ENCODE data around the gene SCUBE3. TPM values are rescaled to one million over a fixed set of nuclear protein-coding genes. Genes with fewer than 3 reads are reported as not detected.

SCUBE3 gene
- total RNA-seq (under 1 TPM; 0.07 TPM), polyA plus RNA-seq (0.18 TPM)

DNA sequence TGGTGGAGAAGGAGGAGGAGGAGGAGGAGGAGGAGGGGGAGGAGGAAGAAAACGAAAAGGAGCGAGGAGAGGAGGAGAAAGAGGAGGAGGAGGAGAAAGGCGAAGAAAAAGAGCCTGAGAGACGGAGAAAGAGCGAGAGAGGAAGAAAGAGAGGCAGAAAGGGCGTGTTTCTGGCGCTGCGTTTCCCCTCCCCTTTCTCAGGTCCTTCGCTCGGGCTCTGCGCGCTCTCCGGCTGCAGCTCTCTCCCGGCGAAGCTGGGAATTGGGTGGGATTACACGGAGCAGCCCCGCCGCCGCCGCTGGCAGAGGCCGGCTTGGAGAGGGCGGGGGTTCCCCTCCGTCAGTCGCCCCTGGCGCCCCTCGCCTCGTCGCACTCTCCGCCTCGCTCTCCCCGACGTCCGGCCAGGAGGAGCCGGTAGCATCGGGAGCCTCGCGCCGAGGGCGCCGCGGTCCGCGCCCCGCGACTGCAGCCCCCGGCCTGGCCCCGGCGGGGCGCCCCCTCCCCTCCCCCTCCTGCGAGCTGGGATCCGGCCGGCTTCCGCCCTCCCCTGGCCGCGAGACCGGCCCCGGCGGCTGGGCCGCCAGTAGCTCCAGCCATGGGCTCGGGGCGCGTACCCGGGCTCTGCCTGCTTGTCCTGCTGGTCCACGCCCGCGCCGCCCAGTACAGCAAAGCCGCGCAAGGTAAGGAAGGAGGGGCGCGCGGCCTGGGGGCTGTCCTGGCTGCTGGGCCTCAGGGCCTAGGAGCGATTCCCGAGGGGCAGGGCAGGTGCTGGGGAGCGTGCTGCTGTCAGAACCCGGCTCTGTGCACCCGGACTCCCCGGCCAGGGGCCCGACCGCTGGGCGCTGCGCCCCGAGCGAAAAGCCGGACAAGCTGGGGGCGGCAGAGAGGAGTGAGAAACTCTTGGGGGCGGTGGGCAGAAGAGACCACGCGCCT is at the start of gene SCUBE3:
Gene SCUBE3 (plus strand): TSS at position 133 of the 933 bp plus-strand sequence. CDS start 463 bp downstream, at position 596.
- Mint-ChIP-seq H3K27me3 (peaks cover 48 to 75% of the 10 kb centered on the region in 2 donors), H3K36me3 (peaks cover 0 to 4% (median 0%) of the 10 kb centered on the region in 3 donors), H3K4me1 (peaks cover 5 to 7% (median 6%) of the 10 kb centered on the region in 3 donors), H3K9me3 (no peaks in the 10 kb centered on the region), H3K27ac (no peak within 1 kb of the TSS), H3K4me3 (peak within 1 kb of the TSS; percentile 49 to 84 (median 66))
- no peaks in the 10 kb centered on the region for H3K9me3 ChIP-seq (ENCODE audit: low read length)
- H3K4me1 ChIP-seq (ENCODE audit: insufficient read depth, low read length), result peaks cover 7% of the 10 kb centered on the region
- H3K36me3 ChIP-seq (ENCODE audit: insufficient read depth, low read length), result no peaks in the 10 kb centered on the region
- H3K4me3 ChIP-seq (ENCODE audit: low read length), result peak within 1 kb of the TSS; percentile 32
- DNase-seq, result peak in 1 of 5 donors; percentile 10
- ChIA-PET POLR2A (no interaction called here), CTCF (interaction anchor here (1.5 kb wide), 1 partner anchor 9 kb away, joined by 3 read pairs; no protein-coding TSS in a partner anchor)
- peaks cover 44% of the 10 kb centered on the region for H3K27me3 ChIP-seq (ENCODE audit: insufficient read depth, low read length, poor library complexity, severe bottlenecking)
- no peak within 1 kb of the TSS for H3K27ac ChIP-seq (ENCODE audit: low read depth, low read length)

- no peak for DNase-seq
- Mint-ChIP-seq H3K4me1 (no peaks in the 10 kb centered on the region), H3K27me3 (peaks cover 13 to 47% of the 10 kb centered on the region in 2 donors), H3K9me3 (no peaks in the 10 kb centered on the region), H3K4me3 (no peak overlapping the region), H3K27ac (no peak overlapping the region), H3K36me3 (peaks cover 0 to 4% (median 0%) of the 10 kb centered on the region in 3 donors)
- H3K4me3 ChIP-seq (ENCODE audit: low read length), result no peak overlapping the region
- no peak overlapping the region for H3K27ac ChIP-seq (ENCODE audit: low read depth, low read length)
- H3K36me3 ChIP-seq (ENCODE audit: insufficient read depth, low read length), result no peaks in the 10 kb centered on the region
- CTCF ChIA-PET, result no interaction called here
- POLR2A ChIA-PET, result no interaction called here
- no peaks in the 10 kb centered on the region for H3K9me3 ChIP-seq (ENCODE audit: low read length)
- H3K4me1 ChIP-seq (ENCODE audit: insufficient read depth, low read length), result no peaks in the 10 kb centered on the region
- H3K27me3 ChIP-seq (ENCODE audit: insufficient read depth, low read length, poor library complexity, severe bottlenecking), result no peaks in the 10 kb centered on the region
Observed at GRCh38 chr6:35164277-35164676, 49.5 kb upstream of the SCUBE3 start.

- no peak overlapping the region for H3K27ac Mint-ChIP-seq
- peaks cover 9 to 42% of the 10 kb centered on the region in 2 donors for H3K27me3 Mint-ChIP-seq
- no peak overlapping the region for H3K4me3 Mint-ChIP-seq
Observed at GRCh38 chr6:35164868-35165267, 48.9 kb upstream of the SCUBE3 start.

DNA sequence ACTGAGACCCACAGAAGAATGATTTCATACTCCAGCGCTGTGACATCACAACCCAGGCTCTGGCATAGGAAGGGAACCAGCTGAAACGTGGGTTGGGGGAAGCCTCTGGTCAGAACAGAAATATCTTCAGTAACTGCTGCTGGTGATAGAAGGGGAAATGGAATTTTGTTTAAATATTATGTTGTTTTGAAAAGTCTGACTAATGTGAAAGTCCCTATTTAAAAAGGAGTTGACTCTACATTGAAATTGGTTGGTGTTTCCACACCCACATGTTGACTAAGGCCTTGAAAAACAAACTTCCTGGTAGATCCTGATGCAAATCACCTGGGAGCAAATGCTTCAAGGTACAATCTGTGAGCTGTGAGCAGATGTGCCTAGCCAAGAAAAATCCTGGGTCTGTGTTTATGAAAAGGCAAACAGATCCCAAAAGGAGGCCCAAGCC is 48.1 kb upstream of the SCUBE3 start:
- DNase-seq, result no peak
- H3K27ac Mint-ChIP-seq, result no peak overlapping the region
- no peaks in the 10 kb centered on the region for H3K4me1 Mint-ChIP-seq
- POLR2A ChIA-PET, result no interaction called here
- CTCF ChIA-PET, result no interaction called here
- Histone ChIP-seq H3K27ac (ENCODE audit: low read depth, low read length) (no peak overlapping the region), H3K4me3 (ENCODE audit: low read length) (no peak overlapping the region), H3K4me1 (ENCODE audit: insufficient read depth, low read length) (no peaks in the 10 kb centered on the region), H3K36me3 (ENCODE audit: insufficient read depth, low read length) (no peaks in the 10 kb centered on the region), H3K9me3 (ENCODE audit: low read length) (no peaks in the 10 kb centered on the region), H3K27me3 (ENCODE audit: insufficient read depth, low read length, poor library complexity, severe bottlenecking) (no peaks in the 10 kb centered on the region)
- H3K27me3 Mint-ChIP-seq, result peaks cover 9 to 38% of the 10 kb centered on the region in 2 donors
- H3K4me3 Mint-ChIP-seq, result no peak overlapping the region
- H3K9me3 Mint-ChIP-seq, result peaks cover 0 to 2% (median 0%) of the 10 kb centered on the region in 5 donors
- H3K36me3 Mint-ChIP-seq, result peaks cover 0 to 4% (median 0%) of the 10 kb centered on the region in 3 donors

More at GRCh38 chr6:35164868-35165267, 48.9 kb upstream of the SCUBE3 start:
- Mint-ChIP-seq H3K9me3 (peaks cover 0 to 2% (median 0%) of the 10 kb centered on the region in 5 donors), H3K4me1 (no peaks in the 10 kb centered on the region), H3K36me3 (peaks cover 0 to 4% (median 0%) of the 10 kb centered on the region in 3 donors)
- Histone ChIP-seq H3K27me3 (ENCODE audit: insufficient read depth, low read length, poor library complexity, severe bottlenecking) (no peaks in the 10 kb centered on the region), H3K27ac (ENCODE audit: low read depth, low read length) (no peak overlapping the region), H3K4me1 (ENCODE audit: insufficient read depth, low read length) (no peaks in the 10 kb centered on the region), H3K36me3 (ENCODE audit: insufficient read depth, low read length) (no peaks in the 10 kb centered on the region), H3K9me3 (ENCODE audit: low read length) (no peaks in the 10 kb centered on the region), H3K4me3 (ENCODE audit: low read length) (no peak overlapping the region)
- ChIA-PET POLR2A (no interaction called here), CTCF (no interaction called here)
- DNase-seq, result no peak

DNA sequence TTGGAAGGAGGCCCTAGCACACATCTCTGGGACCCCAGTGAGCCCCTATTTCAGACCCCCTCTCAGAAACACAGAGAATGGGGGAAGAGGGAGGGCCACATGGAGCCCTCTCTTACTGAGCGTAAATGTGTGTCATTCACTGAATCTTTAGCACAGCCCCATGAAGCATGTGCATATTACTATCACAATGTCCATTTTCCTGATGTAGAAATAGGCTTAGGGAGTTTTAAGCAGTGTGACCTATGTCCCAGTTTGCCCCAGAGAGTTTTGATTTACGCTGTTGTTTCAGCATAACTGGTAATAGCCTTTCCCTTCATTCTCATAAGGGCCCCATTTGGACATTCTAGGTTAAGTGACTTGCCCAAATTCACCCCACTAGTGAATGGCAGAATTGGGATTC is 47.6 kb upstream of the SCUBE3 start:
- Mint-ChIP-seq H3K36me3 (peaks cover 0 to 4% (median 0%) of the 10 kb centered on the region in 3 donors), H3K4me3 (no peak overlapping the region), H3K9me3 (peaks cover 0 to 2% (median 0%) of the 10 kb centered on the region in 5 donors), H3K27me3 (peaks cover 9 to 35% of the 10 kb centered on the region in 2 donors), H3K4me1 (no peaks in the 10 kb centered on the region), H3K27ac (no peak overlapping the region)
- Histone ChIP-seq H3K9me3 (ENCODE audit: low read length) (no peaks in the 10 kb centered on the region), H3K27ac (ENCODE audit: low read depth, low read length) (no peak overlapping the region), H3K27me3 (ENCODE audit: insufficient read depth, low read length, poor library complexity, severe bottlenecking) (no peaks in the 10 kb centered on the region), H3K4me1 (ENCODE audit: insufficient read depth, low read length) (no peaks in the 10 kb centered on the region), H3K36me3 (ENCODE audit: insufficient read depth, low read length) (no peaks in the 10 kb centered on the region), H3K4me3 (ENCODE audit: low read length) (no peak overlapping the region)
- DNase-seq, result no peak
- CTCF ChIA-PET, result no interaction called here
- POLR2A ChIA-PET, result no interaction called here

DNA sequence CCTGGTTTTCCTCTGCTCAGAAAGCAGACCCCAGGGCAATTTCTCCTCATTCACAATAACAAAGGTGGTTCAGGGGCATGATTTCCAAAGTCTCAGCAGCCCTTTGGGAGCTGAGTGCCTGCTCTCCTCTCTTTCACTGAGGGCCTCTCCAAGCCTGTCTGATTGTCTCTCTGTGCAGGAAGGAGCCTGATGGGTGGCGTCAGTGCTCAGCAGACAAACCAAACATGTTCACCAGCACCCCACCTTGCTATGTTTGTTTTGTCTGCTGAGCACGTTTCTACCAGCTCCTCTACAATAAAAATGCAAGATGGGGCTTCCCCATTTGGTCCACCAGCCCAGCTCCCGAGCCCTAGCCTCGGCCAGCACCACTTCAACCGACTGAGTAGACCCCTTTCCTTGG is 47.2 kb upstream of the SCUBE3 start:
- Mint-ChIP-seq H3K4me1 (no peaks in the 10 kb centered on the region), H3K27me3 (peaks cover 9 to 31% of the 10 kb centered on the region in 2 donors), H3K4me3 (no peak overlapping the region), H3K9me3 (peaks cover 0 to 2% (median 0%) of the 10 kb centered on the region in 5 donors), H3K36me3 (peaks cover 0 to 4% (median 0%) of the 10 kb centered on the region in 3 donors), H3K27ac (no peak overlapping the region)
- Histone ChIP-seq H3K9me3 (ENCODE audit: low read length) (no peaks in the 10 kb centered on the region), H3K27ac (ENCODE audit: low read depth, low read length) (no peak overlapping the region), H3K4me1 (ENCODE audit: insufficient read depth, low read length) (no peaks in the 10 kb centered on the region), H3K4me3 (ENCODE audit: low read length) (no peak overlapping the region), H3K36me3 (ENCODE audit: insufficient read depth, low read length) (no peaks in the 10 kb centered on the region), H3K27me3 (ENCODE audit: insufficient read depth, low read length, poor library complexity, severe bottlenecking) (no peaks in the 10 kb centered on the region)
- CTCF ChIA-PET, result no interaction called here
- POLR2A ChIA-PET, result no interaction called here
- DNase-seq, result no peak

DNA sequence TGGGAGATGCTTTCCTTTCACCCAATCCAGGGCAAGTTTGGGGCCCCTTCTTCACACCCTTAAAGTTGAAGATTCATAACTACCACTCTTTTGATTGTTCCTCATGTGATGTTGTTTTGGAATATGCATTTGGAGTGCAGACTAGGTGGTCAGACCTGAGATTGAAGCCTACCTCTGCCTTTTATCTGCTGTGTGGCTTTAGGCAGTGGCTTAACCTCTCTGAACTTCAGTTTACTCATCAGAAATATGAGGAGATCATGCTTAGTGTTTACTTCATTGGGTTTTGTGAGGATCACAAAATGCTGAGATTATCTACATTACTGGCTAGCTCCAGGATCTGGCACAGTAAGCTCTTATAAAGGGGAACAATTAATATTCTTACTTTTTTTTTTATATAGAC is 46.3 kb upstream of the SCUBE3 start:
- POLR2A ChIA-PET, result no interaction called here
- Mint-ChIP-seq H3K4me3 (no peak overlapping the region), H3K9me3 (peaks cover 0 to 2% (median 0%) of the 10 kb centered on the region in 5 donors), H3K4me1 (no peaks in the 10 kb centered on the region), H3K36me3 (peaks cover 0 to 4% (median 0%) of the 10 kb centered on the region in 3 donors), H3K27ac (no peak overlapping the region), H3K27me3 (peaks cover 9 to 31% of the 10 kb centered on the region in 2 donors)
- no peaks in the 10 kb centered on the region for H3K36me3 ChIP-seq (ENCODE audit: insufficient read depth, low read length)
- no peaks in the 10 kb centered on the region for H3K4me1 ChIP-seq (ENCODE audit: insufficient read depth, low read length)
- CTCF ChIA-PET, result no interaction called here
- no peak for DNase-seq
- no peak overlapping the region for H3K4me3 ChIP-seq (ENCODE audit: low read length)
- no peaks in the 10 kb centered on the region for H3K9me3 ChIP-seq (ENCODE audit: low read length)
- no peaks in the 10 kb centered on the region for H3K27me3 ChIP-seq (ENCODE audit: insufficient read depth, low read length, poor library complexity, severe bottlenecking)
- H3K27ac ChIP-seq (ENCODE audit: low read depth, low read length), result no peak overlapping the region

DNA sequence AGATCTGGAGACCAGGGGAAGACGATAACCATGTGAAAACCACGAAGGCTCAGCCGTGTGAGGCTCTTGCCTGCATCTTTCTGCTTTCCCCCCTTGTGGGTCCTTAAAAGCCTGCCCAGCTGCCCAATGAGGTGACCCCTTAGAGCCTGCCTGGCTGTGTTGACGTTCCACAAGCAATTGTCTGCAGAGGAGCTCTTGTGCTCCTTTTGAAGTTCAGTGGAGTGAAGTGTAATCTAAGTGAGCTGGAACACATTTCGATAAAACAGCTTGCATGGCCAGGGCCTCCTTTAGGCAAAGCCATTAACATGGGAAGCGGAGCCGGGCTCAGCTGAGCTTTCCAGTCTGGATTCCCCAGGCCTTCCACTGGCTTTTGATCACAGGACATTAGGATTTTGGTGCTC is 45.3 kb upstream of the SCUBE3 start:
- H3K36me3 Mint-ChIP-seq, result peaks cover 0 to 4% (median 3%) of the 10 kb centered on the region in 3 donors
- H3K27me3 Mint-ChIP-seq, result peaks cover 7 to 28% of the 10 kb centered on the region in 2 donors
- CTCF ChIA-PET, result no interaction called here

More for the DNA sequence above, 45.3 kb upstream of the SCUBE3 start:
- no peak overlapping the region for H3K27ac Mint-ChIP-seq
- POLR2A ChIA-PET, result no interaction called here
- no peak overlapping the region for H3K27ac ChIP-seq (ENCODE audit: low read depth, low read length)
- H3K4me1 Mint-ChIP-seq, result peaks cover 3 to 8% (median 7%) of the 10 kb centered on the region in 3 donors
- no peaks in the 10 kb centered on the region for H3K9me3 ChIP-seq (ENCODE audit: low read length)
- no peaks in the 10 kb centered on the region for H3K36me3 ChIP-seq (ENCODE audit: insufficient read depth, low read length)
- DNase-seq, result no peak
- no peaks in the 10 kb centered on the region for H3K27me3 ChIP-seq (ENCODE audit: insufficient read depth, low read length, poor library complexity, severe bottlenecking)
- no peak overlapping the region for H3K4me3 ChIP-seq (ENCODE audit: low read length)
- no peak overlapping the region for H3K4me3 Mint-ChIP-seq
- H3K4me1 ChIP-seq (ENCODE audit: insufficient read depth, low read length), result no peaks in the 10 kb centered on the region
- peaks cover 0 to 2% (median 0%) of the 10 kb centered on the region in 5 donors for H3K9me3 Mint-ChIP-seq

All from CD8-positive, alpha-beta memory T cell (primary cell).